ENCODE data around the gene FGD2. TPM values are rescaled to one million over a fixed set of nuclear protein-coding genes. Genes with fewer than 3 reads are reported as not detected.
"Not testable (repeated sequence)": the region's sequence is repeated elsewhere in the genome, so short reads cannot be mapped to it uniquely, and the experiment has no call there.

Gene FGD2
- polyA plus RNA-seq, 1 experiment: not detected

GRCh38 chr6:36989264-36989663, 16.2 kb upstream of the FGD2 start:
- H3K9me3 ChIP-seq (ENCODE audit: control insufficient read depth, insufficient read depth, low read length): no peaks in the 10 kb centered on the region
- CTCF ChIA-PET: interaction anchor here (0.8 to 1.9 kb wide), 3 partner anchors 29 to 230 kb away, joined by 3 to 8 read pairs (median 4); no protein-coding TSS in a partner anchor
- DNase-seq (ENCODE audit: low read depth, low spot score): no peak
- peaks cover 4% of the 10 kb centered on the region for H3K27me3 ChIP-seq (ENCODE audit: control insufficient read depth, insufficient read depth, low read length)
- POLR2A ChIA-PET: no interaction called here
- TF ChIP-seq CTCF (IDR thresholded peaks at IDR 0.05; ENCODE audit: low read depth, low read length): no peak
- H3K4me3 ChIP-seq (ENCODE audit: low read depth, low read length): no peak overlapping the region
- H3K27ac ChIP-seq (ENCODE audit: low read depth, low read length): no peak overlapping the region

- POLR2A ChIA-PET; H3K27ac ChIP-seq (ENCODE audit: low read depth, low read length); DNase-seq (ENCODE audit: low read depth, low spot score); CTCF ChIA-PET; H3K4me3 ChIP-seq (ENCODE audit: low read depth, low read length); H3K9me3 ChIP-seq (ENCODE audit: control insufficient read depth, insufficient read depth, low read length); H3K27me3 ChIP-seq (ENCODE audit: control insufficient read depth, insufficient read depth, low read length): not testable (repeated sequence)
Observed at GRCh38 chr6:36990401-36990800, 15.1 kb upstream of the FGD2 start.

GRCh38 chr6:36997811-36998722, 7.4 kb upstream of the FGD2 start:
- no peak for DNase-seq (ENCODE audit: low read depth, low spot score)
- ChIA-PET CTCF (interaction anchor here (1.0 kb wide), 1 partner anchor 20 kb away, joined by 3 read pairs; no protein-coding TSS in a partner anchor), POLR2A (interaction anchor here (0.5 kb wide), 1 partner anchor 10 kb away, joined by 3 read pairs; no protein-coding TSS in a partner anchor)
- Histone ChIP-seq H3K27me3 (ENCODE audit: control insufficient read depth, insufficient read depth, low read length) (peaks cover 36% of the 10 kb centered on the region), H3K4me3 (ENCODE audit: low read depth, low read length) (no peak overlapping the region), H3K27ac (ENCODE audit: low read depth, low read length) (no peak overlapping the region), H3K9me3 (ENCODE audit: control insufficient read depth, insufficient read depth, low read length) (no peaks in the 10 kb centered on the region)
- no peak for TF ChIP-seq CTCF (IDR thresholded peaks at IDR 0.05; ENCODE audit: low read depth, low read length)

DNA sequence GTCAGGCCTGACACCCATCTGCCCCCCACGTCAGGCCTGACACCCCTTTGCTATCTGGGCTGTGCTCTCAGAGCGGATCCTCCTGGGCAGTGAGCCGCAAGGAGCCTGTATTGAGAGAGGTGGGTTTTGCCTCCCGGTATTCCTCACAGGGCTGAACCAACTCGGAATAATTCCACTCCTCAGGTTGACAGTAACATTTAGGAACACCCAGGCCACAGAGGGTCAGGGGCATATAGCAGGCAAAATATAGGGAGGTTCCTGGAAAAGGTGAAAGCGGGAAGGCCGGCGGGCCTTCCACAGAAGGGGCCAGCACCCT, 6.8 kb upstream of the FGD2 start:
- ChIA-PET POLR2A (interaction anchor here (0.6 kb wide), 1 partner anchor 113 kb away, joined by 3 read pairs; the partner anchor contains the start of gene C6orf89), CTCF (no interaction called here)
- Histone ChIP-seq H3K4me3 (ENCODE audit: low read depth, low read length) (no peak overlapping the region), H3K9me3 (ENCODE audit: control insufficient read depth, insufficient read depth, low read length) (no peaks in the 10 kb centered on the region), H3K27ac (ENCODE audit: low read depth, low read length) (no peak overlapping the region), H3K27me3 (ENCODE audit: control insufficient read depth, insufficient read depth, low read length) (peaks cover 36% of the 10 kb centered on the region)
- no peak for TF ChIP-seq CTCF (IDR thresholded peaks at IDR 0.05; ENCODE audit: low read depth, low read length)
- no peak for DNase-seq (ENCODE audit: low read depth, low spot score)

DNA sequence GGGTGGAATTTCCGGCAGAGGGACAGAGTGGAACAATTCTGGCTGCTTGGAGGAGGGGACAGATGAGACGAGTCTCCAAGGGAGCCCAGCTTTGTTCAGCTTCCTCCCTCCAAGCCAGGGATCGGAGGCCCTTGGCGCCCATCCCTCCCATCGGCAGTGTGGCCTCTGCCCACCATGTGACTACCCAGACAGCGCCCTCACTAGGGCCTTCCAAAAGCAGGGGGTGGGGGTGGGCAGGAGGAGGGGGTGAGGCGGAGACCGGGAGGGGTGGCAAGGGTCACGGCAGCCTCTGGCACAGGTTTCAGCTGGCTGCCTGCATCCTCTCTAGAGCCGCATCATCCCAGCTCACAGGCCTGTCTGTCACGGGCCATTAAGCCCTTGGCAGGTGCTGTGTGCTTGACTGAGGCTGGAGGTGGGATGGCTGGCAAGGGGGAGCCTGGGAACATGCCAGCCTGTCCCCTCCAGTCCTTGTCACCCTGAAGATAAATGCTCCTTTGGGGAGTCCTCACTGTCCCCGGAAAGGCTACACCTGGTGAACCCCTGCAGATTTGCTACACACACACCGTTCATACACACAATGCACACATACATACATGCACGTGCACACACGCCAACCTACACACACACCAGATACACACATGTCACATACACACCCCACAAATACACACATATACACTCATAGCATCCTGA, 6.2 kb upstream of the FGD2 start:
- no peak for TF ChIP-seq CTCF (IDR thresholded peaks at IDR 0.05; ENCODE audit: low read depth, low read length)
- DNase-seq (ENCODE audit: low read depth, low spot score): no peak
- Histone ChIP-seq H3K27me3 (ENCODE audit: control insufficient read depth, insufficient read depth, low read length) (peaks cover 36% of the 10 kb centered on the region), H3K9me3 (ENCODE audit: control insufficient read depth, insufficient read depth, low read length) (no peaks in the 10 kb centered on the region), H3K4me3 (ENCODE audit: low read depth, low read length) (no peak overlapping the region), H3K27ac (ENCODE audit: low read depth, low read length) (no peak overlapping the region)
- ChIA-PET CTCF (no interaction called here), POLR2A (interaction anchor here (0.6 kb wide), 1 partner anchor 114 kb away, joined by 3 read pairs; the partner anchor contains the start of gene C6orf89)

Measured in AG04450 (cell line).